NCI-H1436 treated with DMSO at 0.1 percent for 48 hours (cell line): ENCODE results near the gene RNF168.
"Not testable (repeated sequence)": the region's sequence is repeated elsewhere in the genome, so short reads cannot be mapped to it uniquely, and the experiment has no call there.

Experiments
- DNase-seq: peaks from one replicate; lab custom pipeline; 2025; lab: John Stamatoyannopoulos, UW

The RNF168 gene

GRCh38 chr3:196514913-196515621 is 11.5 kb upstream of the RNF168 start, which contains the start of gene SMCO1:
Gene SMCO1, minus strand, starts transcription at chr3:196515346. Its CDS starts 137 bp downstream, at chr3:196515209.
- DNase-seq, result no peak

DNA sequence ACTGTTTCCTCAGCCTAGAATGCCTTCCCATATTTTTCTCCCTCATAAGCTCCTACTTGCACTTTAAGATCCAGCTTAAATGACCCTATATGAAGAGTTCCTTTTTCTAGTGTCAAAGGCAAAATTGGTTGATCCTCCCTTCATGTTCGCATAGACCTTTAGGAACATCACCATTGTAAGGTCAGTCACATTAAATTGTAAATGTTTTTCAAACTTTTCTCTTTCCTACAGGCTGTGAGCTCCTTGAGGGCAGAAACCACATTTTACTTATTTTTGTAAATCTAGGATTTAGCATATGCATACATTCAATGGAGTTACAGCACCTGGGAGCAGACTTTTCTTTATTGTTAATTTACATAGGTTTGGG is 10.8 kb upstream of the RNF168 start:
- DNase-seq, result no peak

GRCh38 chr3:196513697-196514349 is 10.3 kb upstream of the RNF168 start:
- no peak for DNase-seq

DNA sequence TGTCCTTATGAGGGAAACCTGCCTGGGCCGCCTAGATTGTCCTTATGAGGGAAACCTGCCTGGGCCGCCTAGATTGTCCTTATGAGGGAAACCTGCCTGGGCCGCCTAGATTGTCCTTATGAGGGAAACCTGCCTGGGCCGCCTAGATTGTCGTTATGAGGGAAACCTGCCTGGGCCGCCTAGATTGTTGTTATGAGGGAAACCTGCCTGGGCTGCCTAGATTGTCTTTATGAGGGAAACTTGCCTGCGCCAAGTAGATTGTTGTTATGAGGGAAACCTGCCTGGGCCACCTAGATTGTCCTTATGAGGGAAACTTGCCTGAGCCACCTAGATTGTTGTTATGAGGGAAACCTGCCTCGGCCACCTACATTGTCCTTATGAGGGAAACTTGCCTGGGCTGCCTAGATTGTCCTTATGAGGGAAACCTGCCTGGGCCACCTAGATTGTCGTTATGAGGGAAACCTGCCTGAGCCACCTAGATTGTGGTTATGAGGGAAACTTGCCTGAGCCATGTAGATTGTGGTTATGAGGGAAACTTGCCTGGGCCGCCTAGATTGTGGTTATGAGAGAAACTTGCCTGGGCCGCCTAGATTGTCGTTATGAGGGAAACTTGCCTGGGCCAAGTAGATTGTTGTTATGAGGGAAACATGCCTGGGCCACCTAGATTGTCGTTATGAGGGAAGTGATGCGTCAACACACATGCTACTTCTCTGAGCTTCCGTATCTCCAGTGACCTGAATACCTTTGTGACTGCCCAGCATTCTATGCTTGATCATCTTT is 8.3 kb upstream of the RNF168 start:
- not testable (repeated sequence) for DNase-seq

GRCh38 chr3:196511108-196511507 is 7.5 kb upstream of the RNF168 start:
- not testable (repeated sequence) for DNase-seq

DNA sequence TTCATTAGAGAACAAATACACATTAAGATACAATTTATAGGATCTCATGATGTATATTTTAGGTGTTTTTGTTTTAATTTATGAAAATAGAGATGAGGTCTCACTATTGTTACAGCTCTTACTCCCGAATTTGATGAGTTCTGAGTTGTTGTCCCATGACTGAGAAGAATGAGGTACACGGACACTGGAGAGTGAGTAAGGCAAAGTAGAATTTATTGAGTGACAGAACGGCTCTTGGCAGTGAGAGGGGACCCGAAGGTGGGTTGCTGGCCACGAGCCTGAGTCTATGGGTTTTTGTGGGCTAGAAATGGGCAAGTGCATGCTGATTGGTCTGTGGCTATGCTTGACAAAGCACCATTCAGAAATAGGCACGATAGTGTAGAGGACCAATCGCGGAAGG is 3.1 kb upstream of the RNF168 start:
- no peak for DNase-seq

DNA sequence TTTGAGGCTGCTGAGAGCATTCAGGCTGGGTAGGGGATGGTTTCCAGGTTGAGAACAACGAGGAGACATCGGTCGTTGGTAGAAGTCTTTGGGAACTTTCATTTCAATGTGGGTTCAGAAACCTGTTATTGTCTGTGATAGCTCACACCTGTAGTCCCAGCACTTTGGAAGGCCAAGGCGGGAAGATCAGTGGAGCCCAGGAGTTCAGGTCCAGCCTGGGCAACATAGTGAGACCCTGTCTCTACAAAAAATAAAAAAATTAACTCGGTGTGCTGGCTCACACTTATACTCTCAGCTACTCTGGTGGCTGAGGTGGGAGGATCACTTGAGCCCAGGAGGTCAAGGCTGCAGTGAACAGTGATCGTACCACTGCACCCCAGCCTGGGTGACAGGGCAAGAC is 988 bp upstream of the RNF168 start:
- DNase-seq, result no peak

GRCh38 chr3:196504077-196504398 is 470 bp upstream of the RNF168 start:
- not testable (repeated sequence) for DNase-seq

DNA sequence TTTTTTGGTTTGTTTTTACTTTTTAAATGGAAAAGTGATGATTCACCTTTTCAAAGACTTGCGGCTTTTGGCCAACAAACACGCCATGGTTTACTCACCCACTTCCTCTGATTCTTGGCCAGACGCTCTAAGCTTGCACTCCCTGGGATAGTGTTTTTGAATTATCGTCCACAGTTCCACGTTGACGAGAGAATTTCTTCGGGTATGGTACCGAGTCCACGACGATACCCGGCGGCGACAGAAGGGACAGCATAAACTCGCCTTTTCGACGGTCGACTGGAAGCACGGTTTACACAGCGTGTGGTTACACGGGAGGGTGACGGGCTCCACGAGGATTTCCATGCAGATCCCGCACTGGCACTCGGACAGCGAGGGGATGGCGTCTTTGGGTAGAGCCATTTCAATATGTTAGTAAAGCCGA is 783 bp downstream of the RNF168 start:
- DNase-seq, result no peak

GRCh38 chr3:196501316-196502044 is 2.1 kb downstream of the RNF168 start:
- no peak for DNase-seq

- no peak for DNase-seq
Measured at GRCh38 chr3:196499807-196500524, 3.6 kb downstream of the RNF168 start.

DNA sequence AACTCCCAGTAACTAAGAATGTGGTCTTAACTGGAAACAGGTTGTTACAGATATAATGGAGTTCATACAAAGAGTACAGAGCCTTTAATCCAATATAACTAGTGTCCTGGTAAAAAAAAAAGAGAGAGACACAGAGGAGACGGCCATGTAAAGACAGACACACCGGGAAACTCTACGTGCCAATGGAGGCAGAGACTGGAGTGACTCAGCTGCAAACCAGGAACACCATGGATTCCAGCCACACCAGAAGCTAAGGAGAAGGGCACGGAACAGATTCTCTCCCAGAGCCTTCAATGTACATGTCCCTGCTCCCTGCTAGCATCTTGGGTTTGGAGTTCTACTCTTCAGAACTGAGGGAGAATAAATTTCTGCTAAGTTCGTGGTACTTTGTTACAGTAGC is 4.5 kb downstream of the RNF168 start:
- DNase-seq, result no peak

DNA sequence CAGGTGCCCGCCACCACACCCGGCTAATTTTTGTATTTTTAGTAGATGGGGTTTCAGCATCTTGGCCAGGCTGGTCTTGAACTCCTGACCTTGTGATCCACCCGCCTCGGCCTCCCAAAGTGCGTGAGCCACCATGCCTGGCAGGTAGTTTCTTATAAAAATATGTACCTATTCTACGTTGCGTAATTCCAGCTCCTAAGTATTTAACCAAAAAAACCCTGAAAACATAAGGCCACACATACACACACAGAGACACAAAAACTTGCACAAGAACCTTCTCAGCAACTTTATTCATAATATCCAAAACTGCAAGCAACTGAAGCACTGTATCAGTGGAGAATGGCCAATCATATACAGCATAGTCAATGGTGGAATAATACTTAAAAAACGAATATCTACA is 5.3 kb downstream of the RNF168 start:
- no peak for DNase-seq

DNA sequence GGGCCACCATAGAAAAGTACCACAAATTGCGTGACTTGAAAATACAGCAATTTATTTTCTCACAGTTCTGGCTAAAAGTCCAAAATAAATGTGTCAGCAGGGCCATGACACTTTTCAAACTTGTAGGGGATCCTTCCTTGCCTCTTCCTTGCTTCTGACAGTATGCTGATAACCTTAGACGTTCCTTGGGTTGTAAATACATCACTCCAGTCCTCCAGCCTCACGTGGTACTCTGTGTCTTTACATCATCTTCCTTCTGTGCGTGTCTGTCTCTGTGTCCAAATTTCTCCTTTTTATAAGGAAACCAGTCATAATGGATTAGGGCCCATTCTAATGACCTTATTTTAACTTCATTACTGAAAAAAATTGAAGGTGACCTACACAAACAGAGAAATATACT is 7.4 kb downstream of the RNF168 start:
- DNase-seq, result no peak

DNA sequence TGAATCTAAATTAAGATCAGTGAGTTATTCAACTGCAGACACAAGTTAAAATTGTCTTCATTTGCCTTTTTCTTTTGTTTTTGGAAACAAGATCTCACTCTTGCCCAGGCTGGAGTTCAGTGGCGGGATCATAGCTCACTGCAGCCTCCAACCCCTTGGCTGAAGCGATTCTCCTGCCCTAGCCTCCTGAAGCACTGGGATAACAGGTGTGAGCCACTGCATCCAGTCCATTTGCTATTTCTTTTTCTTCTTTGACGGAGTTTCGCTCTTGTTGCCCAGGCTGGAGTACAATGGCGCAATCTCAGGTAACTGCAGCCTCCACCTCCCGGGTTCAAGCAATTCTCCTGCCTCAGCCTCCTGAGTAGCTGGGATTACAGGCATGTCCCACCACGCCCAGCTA is 10.3 kb downstream of the RNF168 start:
- DNase-seq, result no peak

- no peak for DNase-seq
Measured at GRCh38 chr3:196492080-196492479, 11.5 kb downstream of the RNF168 start.

GRCh38 chr3:196489747-196490146 is 13.8 kb downstream of the RNF168 start:
- DNase-seq, result no peak

- no peak for DNase-seq
Measured at GRCh38 chr3:196486263-196486662, 17.3 kb downstream of the RNF168 start.

DNA sequence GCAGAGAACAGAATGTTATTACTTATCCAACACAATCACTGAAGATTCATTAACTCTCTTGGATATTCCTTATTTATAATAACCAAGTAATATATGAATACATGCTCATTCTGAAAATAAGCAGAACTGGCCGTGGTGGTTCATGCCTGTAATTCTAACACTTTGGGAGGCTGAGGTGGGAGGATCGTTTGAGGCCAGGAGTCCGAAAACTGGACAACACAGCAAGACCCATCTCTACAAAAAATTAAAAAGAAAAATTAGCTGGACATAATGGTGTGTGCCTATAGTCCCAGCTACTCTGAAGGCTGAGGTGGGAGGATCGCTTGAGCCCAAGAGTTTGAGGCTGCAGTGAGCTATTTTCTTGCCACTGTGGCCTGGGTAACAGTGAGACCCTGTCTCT is 25.9 kb downstream of the RNF168 start:
- no peak for DNase-seq

DNA sequence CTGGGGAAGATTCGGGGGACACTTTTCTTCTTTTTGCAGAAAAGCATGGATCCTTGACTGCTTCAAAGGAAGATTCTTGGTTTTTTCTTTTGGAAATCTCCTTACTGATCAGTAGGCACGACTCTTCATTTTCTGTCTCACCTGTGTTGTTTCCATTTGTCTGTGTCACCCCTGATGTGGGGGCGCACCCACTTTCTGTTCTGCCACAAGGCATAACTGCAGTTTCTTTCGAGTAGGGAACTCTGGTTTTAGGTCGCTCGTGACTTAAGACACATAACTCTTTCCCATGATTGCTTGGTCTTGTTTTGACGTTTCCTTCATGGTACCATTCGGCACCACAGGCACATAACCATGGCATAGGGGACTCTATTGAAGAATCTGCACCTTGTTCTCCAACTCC is 31.3 kb downstream of the RNF168 start:
- no peak for DNase-seq

DNA sequence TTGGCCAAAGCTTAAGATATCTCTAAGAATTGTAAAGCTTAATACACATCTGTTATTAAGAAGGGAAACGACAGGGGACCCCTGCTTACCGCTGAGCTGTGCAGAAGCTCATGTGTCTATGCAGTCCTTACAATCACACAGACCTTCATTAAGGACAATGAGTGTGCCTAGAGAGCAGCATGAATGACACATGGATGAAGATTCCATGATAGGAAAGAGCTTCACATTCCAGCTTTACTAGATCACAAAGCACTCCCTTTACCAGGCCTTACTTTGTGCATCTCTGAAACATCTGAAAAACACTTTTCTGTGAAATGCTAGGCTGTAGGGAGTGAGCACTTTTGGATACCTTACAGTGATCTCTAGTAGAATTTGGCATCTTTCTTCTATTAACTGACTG is 32.0 kb downstream of the RNF168 start:
- no peak for DNase-seq

- DNase-seq, result not testable (repeated sequence)
Measured at GRCh38 chr3:196470182-196470581, 33.4 kb downstream of the RNF168 start.
